ENCODE data around the gene ITGB6.

ITGB6 gene

GRCh38 chr2:160221391-160222276, 21.6 kb upstream of the ITGB6 start:
- Histone ChIP-seq H3K9ac (ENCODE audit: low read length) (no peak overlapping the region), H3K9me2 (ENCODE audit: low read depth, low read length) (no peaks in the 10 kb centered on the region), H3K4me1 (ENCODE audit: insufficient read depth, low read length, severe bottlenecking) (no peaks in the 10 kb centered on the region), H2AFZ (ENCODE audit: low read length) (no peak overlapping the region), H3K9me3 (ENCODE audit: low read length) (no peaks in the 10 kb centered on the region), H3K4me2 (ENCODE audit: low read length) (no peak overlapping the region), H3K27ac (ENCODE audit: low read depth, low read length, poor library complexity, severe bottlenecking) (no peak overlapping the region), H3K27me3 (ENCODE audit: insufficient read depth, low read length) (no peaks in the 10 kb centered on the region), H4K20me1 (ENCODE audit: insufficient read depth, low read length) (no peaks in the 10 kb centered on the region), H3K4me3 (ENCODE audit: low read depth, low read length, poor library complexity, severe bottlenecking) (no peak overlapping the region), H3F3A (ENCODE audit: insufficient read depth, low read length) (no peaks in the 10 kb centered on the region), H3K79me2 (ENCODE audit: insufficient read depth, low read length) (no peaks in the 10 kb centered on the region), H3K36me3 (ENCODE audit: insufficient read depth, low read length) (no peaks in the 10 kb centered on the region)
- TF ChIP-seq CTCF (IDR thresholded peaks at IDR 0.05; ENCODE audit: low read length) (no peak), EZH2 (IDR thresholded peaks at IDR 0.05; ENCODE audit: borderline replicate concordance, low read length) (no peak)

GRCh38 chr2:160220545-160221009, 20.5 kb upstream of the ITGB6 start:
- Histone ChIP-seq H2AFZ (ENCODE audit: low read length) (no peak overlapping the region), H3F3A (ENCODE audit: insufficient read depth, low read length) (no peaks in the 10 kb centered on the region), H4K20me1 (ENCODE audit: insufficient read depth, low read length) (no peaks in the 10 kb centered on the region), H3K27ac (ENCODE audit: low read depth, low read length, poor library complexity, severe bottlenecking) (no peak overlapping the region), H3K9me2 (ENCODE audit: low read depth, low read length) (no peaks in the 10 kb centered on the region), H3K9me3 (ENCODE audit: low read length) (no peaks in the 10 kb centered on the region), H3K27me3 (ENCODE audit: insufficient read depth, low read length) (no peaks in the 10 kb centered on the region), H3K4me1 (ENCODE audit: insufficient read depth, low read length, severe bottlenecking) (no peaks in the 10 kb centered on the region), H3K79me2 (ENCODE audit: insufficient read depth, low read length) (no peaks in the 10 kb centered on the region), H3K9ac (ENCODE audit: low read length) (no peak overlapping the region), H3K36me3 (ENCODE audit: insufficient read depth, low read length) (no peaks in the 10 kb centered on the region), H3K4me3 (ENCODE audit: low read depth, low read length, poor library complexity, severe bottlenecking) (no peak overlapping the region), H3K4me2 (ENCODE audit: low read length) (no peak overlapping the region)
- no peak for TF ChIP-seq EZH2 (IDR thresholded peaks at IDR 0.05; ENCODE audit: borderline replicate concordance, low read length)
- no peak for TF ChIP-seq CTCF (IDR thresholded peaks at IDR 0.05; ENCODE audit: low read length)

GRCh38 chr2:160220026-160220425, 20.0 kb upstream of the ITGB6 start:
- no peak overlapping the region for H3K4me2 ChIP-seq (ENCODE audit: low read length)
- TF ChIP-seq EZH2 (IDR thresholded peaks at IDR 0.05; ENCODE audit: borderline replicate concordance, low read length), result no peak
- TF ChIP-seq CTCF (IDR thresholded peaks at IDR 0.05; ENCODE audit: low read length), result no peak
- H3K9me3 ChIP-seq (ENCODE audit: low read length), result no peaks in the 10 kb centered on the region
- no peaks in the 10 kb centered on the region for H3K4me1 ChIP-seq (ENCODE audit: insufficient read depth, low read length, severe bottlenecking)
- no peaks in the 10 kb centered on the region for H4K20me1 ChIP-seq (ENCODE audit: insufficient read depth, low read length)
- H3K9me2 ChIP-seq (ENCODE audit: low read depth, low read length), result no peaks in the 10 kb centered on the region
- no peaks in the 10 kb centered on the region for H3F3A ChIP-seq (ENCODE audit: insufficient read depth, low read length)
- no peaks in the 10 kb centered on the region for H3K27me3 ChIP-seq (ENCODE audit: insufficient read depth, low read length)
- H3K36me3 ChIP-seq (ENCODE audit: insufficient read depth, low read length), result no peaks in the 10 kb centered on the region
- H3K27ac ChIP-seq (ENCODE audit: low read depth, low read length, poor library complexity, severe bottlenecking), result no peak overlapping the region
- no peak overlapping the region for H3K9ac ChIP-seq (ENCODE audit: low read length)
- H3K4me3 ChIP-seq (ENCODE audit: low read depth, low read length, poor library complexity, severe bottlenecking), result no peak overlapping the region
- H2AFZ ChIP-seq (ENCODE audit: low read length), result no peak overlapping the region
- H3K79me2 ChIP-seq (ENCODE audit: insufficient read depth, low read length), result no peaks in the 10 kb centered on the region

All from OCI-LY1 (cell line).